ENCODE results near the gene ITIH3.

The ITIH3 gene

GRCh38 chr3:52793702-52794611 lies 639 bp upstream of the ITIH3 start:
- intact Hi-C loops (cut with micrococcal nuclease): no loop called here
- no peak overlapping the region for H3K27ac Mint-ChIP-seq
- H3K4me1 Mint-ChIP-seq (ENCODE audit: low read depth): no peaks in the 10 kb centered on the region
- no peaks in the 10 kb centered on the region for H3K9me3 Mint-ChIP-seq
- H3K27me3 Mint-ChIP-seq: peaks cover 2% of the 10 kb centered on the region
- H3K4me3 Mint-ChIP-seq: no peak overlapping the region
- no peaks in the 10 kb centered on the region for H3K36me3 Mint-ChIP-seq (ENCODE audit: low read depth)

- Mint-ChIP-seq H3K4me1 (ENCODE audit: low read depth) (no peaks in the 10 kb centered on the region), H3K9me3 (no peaks in the 10 kb centered on the region), H3K27ac (no peak overlapping the region), H3K4me3 (no peak overlapping the region), H3K27me3 (peaks cover 2% of the 10 kb centered on the region), H3K36me3 (ENCODE audit: low read depth) (no peaks in the 10 kb centered on the region)
- intact Hi-C loops (cut with micrococcal nuclease): no loop called here
Observed at GRCh38 chr3:52795298-52795900, 803 bp downstream of the ITIH3 start.

GRCh38 chr3:52796411-52796810 lies 1.8 kb downstream of the ITIH3 start:
- Mint-ChIP-seq H3K27me3 (peaks cover 2% of the 10 kb centered on the region), H3K4me3 (no peak overlapping the region), H3K4me1 (ENCODE audit: low read depth) (no peaks in the 10 kb centered on the region), H3K9me3 (no peaks in the 10 kb centered on the region), H3K27ac (no peak overlapping the region), H3K36me3 (ENCODE audit: low read depth) (no peaks in the 10 kb centered on the region)
- intact Hi-C loops (cut with micrococcal nuclease): no loop called here

- Mint-ChIP-seq H3K9me3 (no peaks in the 10 kb centered on the region), H3K27ac (no peak overlapping the region), H3K4me1 (ENCODE audit: low read depth) (no peaks in the 10 kb centered on the region), H3K36me3 (ENCODE audit: low read depth) (no peaks in the 10 kb centered on the region), H3K27me3 (peaks cover 2% of the 10 kb centered on the region), H3K4me3 (no peak overlapping the region)
- intact Hi-C loops (cut with micrococcal nuclease): no loop called here
Observed at GRCh38 chr3:52798376-52798977, 3.9 kb downstream of the ITIH3 start.

- H3K36me3 Mint-ChIP-seq (ENCODE audit: low read depth): no peaks in the 10 kb centered on the region
- H3K4me3 Mint-ChIP-seq: no peak overlapping the region
- H3K27ac Mint-ChIP-seq: no peak overlapping the region
- intact Hi-C loops (cut with micrococcal nuclease): loop anchor here (1.0 kb wide), 1 partner anchor 57 kb away; no protein-coding TSS in a partner anchor
- H3K27me3 Mint-ChIP-seq: peaks cover 2% of the 10 kb centered on the region
- no peaks in the 10 kb centered on the region for H3K4me1 Mint-ChIP-seq (ENCODE audit: low read depth)
- H3K9me3 Mint-ChIP-seq: no peaks in the 10 kb centered on the region
Observed at GRCh38 chr3:52798978-52799476, 4.4 kb downstream of the ITIH3 start.

- intact Hi-C loops (cut with micrococcal nuclease): no loop called here
- no peak overlapping the region for H3K4me3 Mint-ChIP-seq
- peaks cover 2% of the 10 kb centered on the region for H3K27me3 Mint-ChIP-seq
- no peaks in the 10 kb centered on the region for H3K36me3 Mint-ChIP-seq (ENCODE audit: low read depth)
- no peaks in the 10 kb centered on the region for H3K4me1 Mint-ChIP-seq (ENCODE audit: low read depth)
- H3K9me3 Mint-ChIP-seq: no peaks in the 10 kb centered on the region
- H3K27ac Mint-ChIP-seq: no peak overlapping the region
Observed at GRCh38 chr3:52800079-52800478, 5.5 kb downstream of the ITIH3 start.

GRCh38 chr3:52801839-52802238 lies 7.2 kb downstream of the ITIH3 start:
- H3K4me1 Mint-ChIP-seq (ENCODE audit: low read depth): no peaks in the 10 kb centered on the region

GRCh38 chr3:52805270-52806039 lies 10.9 kb downstream of the ITIH3 start:
- H3K4me1 Mint-ChIP-seq (ENCODE audit: low read depth): no peaks in the 10 kb centered on the region
- no peaks in the 10 kb centered on the region for H3K9me3 Mint-ChIP-seq
- no peak overlapping the region for H3K27ac Mint-ChIP-seq
- intact Hi-C loops (cut with micrococcal nuclease): no loop called here
- no peak overlapping the region for H3K4me3 Mint-ChIP-seq
- H3K36me3 Mint-ChIP-seq (ENCODE audit: low read depth): no peaks in the 10 kb centered on the region
- peaks cover 5% of the 10 kb centered on the region for H3K27me3 Mint-ChIP-seq

More at GRCh38 chr3:52801839-52802238, 7.2 kb downstream of the ITIH3 start:
- no peaks in the 10 kb centered on the region for H3K36me3 Mint-ChIP-seq (ENCODE audit: low read depth)
- H3K4me3 Mint-ChIP-seq: no peak overlapping the region
- no peaks in the 10 kb centered on the region for H3K9me3 Mint-ChIP-seq
- no peak overlapping the region for H3K27ac Mint-ChIP-seq
- intact Hi-C loops (cut with micrococcal nuclease): no loop called here
- H3K27me3 Mint-ChIP-seq: no peaks in the 10 kb centered on the region

GRCh38 chr3:52809149-52809548 lies 14.6 kb downstream of the ITIH3 start:
- intact Hi-C loops (cut with micrococcal nuclease): no loop called here
- H3K4me1 Mint-ChIP-seq (ENCODE audit: low read depth): no peaks in the 10 kb centered on the region
- H3K36me3 Mint-ChIP-seq (ENCODE audit: low read depth): no peaks in the 10 kb centered on the region
- H3K4me3 Mint-ChIP-seq: no peak overlapping the region
- H3K27me3 Mint-ChIP-seq: peaks cover 5% of the 10 kb centered on the region
- H3K27ac Mint-ChIP-seq: no peak overlapping the region
- no peaks in the 10 kb centered on the region for H3K9me3 Mint-ChIP-seq

GRCh38 chr3:52809662-52810377 lies 15.2 kb downstream of the ITIH3 start:
- Mint-ChIP-seq H3K27ac (no peak overlapping the region), H3K4me3 (no peak overlapping the region), H3K4me1 (ENCODE audit: low read depth) (no peaks in the 10 kb centered on the region), H3K27me3 (peaks cover 5% of the 10 kb centered on the region), H3K9me3 (no peaks in the 10 kb centered on the region), H3K36me3 (ENCODE audit: low read depth) (no peaks in the 10 kb centered on the region)
- intact Hi-C loops (cut with micrococcal nuclease): no loop called here

- no peak overlapping the region for H3K4me3 Mint-ChIP-seq
- H3K4me1 Mint-ChIP-seq (ENCODE audit: low read depth): no peaks in the 10 kb centered on the region
- H3K27ac Mint-ChIP-seq: no peak overlapping the region
- H3K36me3 Mint-ChIP-seq (ENCODE audit: low read depth): no peaks in the 10 kb centered on the region
- H3K27me3 Mint-ChIP-seq: peaks cover 5% of the 10 kb centered on the region
- intact Hi-C loops (cut with micrococcal nuclease): no loop called here
- no peaks in the 10 kb centered on the region for H3K9me3 Mint-ChIP-seq
Observed at GRCh38 chr3:52810923-52811322, 16.3 kb downstream of the ITIH3 start.

GRCh38 chr3:52811452-52812011 lies 16.9 kb downstream of the ITIH3 start:
- H3K4me3 Mint-ChIP-seq: no peak overlapping the region
- H3K4me1 Mint-ChIP-seq (ENCODE audit: low read depth): no peaks in the 10 kb centered on the region
- no peak overlapping the region for H3K27ac Mint-ChIP-seq
- peaks cover 5% of the 10 kb centered on the region for H3K27me3 Mint-ChIP-seq
- no peaks in the 10 kb centered on the region for H3K9me3 Mint-ChIP-seq
- intact Hi-C loops (cut with micrococcal nuclease): no loop called here
- no peaks in the 10 kb centered on the region for H3K36me3 Mint-ChIP-seq (ENCODE audit: low read depth)

- peaks cover 4% of the 10 kb centered on the region for H3K27me3 Mint-ChIP-seq
- intact Hi-C loops (cut with micrococcal nuclease): no loop called here
- H3K27ac Mint-ChIP-seq: no peak overlapping the region
- no peaks in the 10 kb centered on the region for H3K4me1 Mint-ChIP-seq (ENCODE audit: low read depth)
- H3K9me3 Mint-ChIP-seq: no peaks in the 10 kb centered on the region
- no peak overlapping the region for H3K4me3 Mint-ChIP-seq
- H3K36me3 Mint-ChIP-seq (ENCODE audit: low read depth): no peaks in the 10 kb centered on the region
Observed at GRCh38 chr3:52813810-52814209, 19.2 kb downstream of the ITIH3 start.
